C4-2B (cell line): ENCODE data around the gene ETV6.

Source experiments
- ZFX ChIP-seq: fragments of 450-650 bp; IDR thresholded peaks from 2 replicates; pipeline ENCODE4 v1.6.1; 2017
- TF ChIP-seq, protein P1 (sequence below): fragments of 450-650 bp; conservative IDR thresholded peaks from 2 replicates; pipeline ENCODE4 v1.5.1; 2017; ENCODE audit warnings: mild to moderate bottlenecking

DNA sequence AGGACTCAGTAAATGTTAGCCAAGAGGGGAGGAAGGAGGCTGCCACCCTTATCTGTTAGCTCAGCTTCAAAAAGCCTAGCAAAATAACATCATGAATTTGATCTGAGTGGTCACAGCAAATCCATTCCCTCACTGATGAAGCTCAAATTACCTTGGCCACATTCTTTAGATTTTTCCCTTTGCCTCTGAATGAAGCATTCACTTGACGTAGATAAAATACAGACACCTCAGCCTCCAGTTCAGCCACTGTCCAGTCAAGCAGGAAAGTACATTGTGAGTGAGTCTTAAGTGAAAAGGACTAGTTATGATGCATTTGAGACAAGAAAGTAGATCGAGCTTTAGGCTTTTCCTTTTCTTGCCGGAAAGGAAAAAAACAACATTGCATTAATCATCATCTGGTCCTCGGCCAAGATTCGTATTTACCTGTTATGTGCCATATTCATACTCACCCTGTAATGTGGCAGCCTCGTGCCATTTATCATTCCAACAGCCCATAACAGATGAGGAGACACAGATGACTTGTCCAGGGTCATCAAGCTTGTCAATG, 146.5 kb downstream of the ETV6 start:
- TF ChIP-seq, protein P1, sequence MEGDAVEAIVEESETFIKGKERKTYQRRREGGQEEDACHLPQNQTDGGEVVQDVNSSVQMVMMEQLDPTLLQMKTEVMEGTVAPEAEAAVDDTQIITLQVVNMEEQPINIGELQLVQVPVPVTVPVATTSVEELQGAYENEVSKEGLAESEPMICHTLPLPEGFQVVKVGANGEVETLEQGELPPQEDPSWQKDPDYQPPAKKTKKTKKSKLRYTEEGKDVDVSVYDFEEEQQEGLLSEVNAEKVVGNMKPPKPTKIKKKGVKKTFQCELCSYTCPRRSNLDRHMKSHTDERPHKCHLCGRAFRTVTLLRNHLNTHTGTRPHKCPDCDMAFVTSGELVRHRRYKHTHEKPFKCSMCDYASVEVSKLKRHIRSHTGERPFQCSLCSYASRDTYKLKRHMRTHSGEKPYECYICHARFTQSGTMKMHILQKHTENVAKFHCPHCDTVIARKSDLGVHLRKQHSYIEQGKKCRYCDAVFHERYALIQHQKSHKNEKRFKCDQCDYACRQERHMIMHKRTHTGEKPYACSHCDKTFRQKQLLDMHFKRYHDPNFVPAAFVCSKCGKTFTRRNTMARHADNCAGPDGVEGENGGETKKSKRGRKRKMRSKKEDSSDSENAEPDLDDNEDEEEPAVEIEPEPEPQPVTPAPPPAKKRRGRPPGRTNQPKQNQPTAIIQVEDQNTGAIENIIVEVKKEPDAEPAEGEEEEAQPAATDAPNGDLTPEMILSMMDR: no peak
- TF ChIP-seq ZFX: no peak
